Brain microvascular endothelial cell (primary cell): ENCODE data around the gene PLEK2.

Experiments
- DNase-seq: peaks from one replicate; pipeline ENCODE4 v3.0.0-alpha.2; 2020
- H3K27ac ChIP-seq: fragments of 250-450 bp; sonication (Bioruptor Pico); 2 replicates; pipeline ENCODE4 v1.5.1; 2020; ENCODE audit warnings: mild to moderate bottlenecking, moderate library complexity
- H3K27me3 ChIP-seq: fragments of 250-450 bp; sonication (Bioruptor Pico); replicated peaks from 2 replicates; pipeline ENCODE4 v1.5.1; 2020; ENCODE audit warnings: mild to moderate bottlenecking
- H3K36me3 ChIP-seq: fragments of 250-450 bp; sonication (Bioruptor Pico); replicated peaks from 2 replicates; pipeline ENCODE4 v1.5.1; 2020; ENCODE audit warnings: mild to moderate bottlenecking
- H3K4me3 ChIP-seq: 2 replicates; pipeline ENCODE4 v1.5.1; 2011; ENCODE audit warnings: low read depth, mild to moderate bottlenecking, control low read depth, low read length, moderate library complexity
- CTCF ChIP-seq: IDR thresholded peaks from 2 replicates; pipeline ENCODE4 v1.5.1; 2011; ENCODE audit warnings: low read depth, mild to moderate bottlenecking, moderate library complexity, low read length, control low read depth, inconsistent platforms; ENCODE audit errors: missing control alignments
- in situ Hi-C: cut with HindIII; loops from 2 replicates; pipeline ENCODE4 v1.10.0; 2017; ENCODE audit warnings: low sequenced_read_pairs, low pct_ligation_motif_present

The PLEK2 gene

GRCh38 chr14:67426983-67427606 is 15.1 kb upstream of the PLEK2 start:
- Histone ChIP-seq H3K27me3 (no peaks in the 10 kb centered on the region), H3K4me3 (no peak overlapping the region), H3K27ac (no peak overlapping the region), H3K36me3 (no peaks in the 10 kb centered on the region)
- DNase-seq = peak; percentile 54
- in situ Hi-C loops = no loop called here
- TF ChIP-seq CTCF = peak; percentile 87

- DNase-seq = no peak
- H3K27ac ChIP-seq = no peak overlapping the region
- no peak for TF ChIP-seq CTCF
- no peak overlapping the region for H3K4me3 ChIP-seq
- H3K27me3 ChIP-seq = no peaks in the 10 kb centered on the region
- H3K36me3 ChIP-seq = no peaks in the 10 kb centered on the region
- in situ Hi-C loops = no loop called here
Observed at GRCh38 chr14:67426161-67426560, 14.2 kb upstream of the PLEK2 start.

- TF ChIP-seq CTCF = no peak
- in situ Hi-C loops = no loop called here
- no peaks in the 10 kb centered on the region for H3K36me3 ChIP-seq
- no peak overlapping the region for H3K4me3 ChIP-seq
- H3K27ac ChIP-seq = no peak overlapping the region
- no peak for DNase-seq
- H3K27me3 ChIP-seq = no peaks in the 10 kb centered on the region
Observed at GRCh38 chr14:67425608-67426007, 13.6 kb upstream of the PLEK2 start.

GRCh38 chr14:67424539-67424938 is 12.6 kb upstream of the PLEK2 start:
- H3K27ac ChIP-seq = no peak overlapping the region
- H3K27me3 ChIP-seq = no peaks in the 10 kb centered on the region
- no peak for TF ChIP-seq CTCF
- no peaks in the 10 kb centered on the region for H3K36me3 ChIP-seq
- no peak for DNase-seq
- no peak overlapping the region for H3K4me3 ChIP-seq
- in situ Hi-C loops = no loop called here

GRCh38 chr14:67423424-67423823 is 11.5 kb upstream of the PLEK2 start:
- no peaks in the 10 kb centered on the region for H3K27me3 ChIP-seq
- no peak overlapping the region for H3K27ac ChIP-seq
- in situ Hi-C loops = no loop called here
- H3K36me3 ChIP-seq = no peaks in the 10 kb centered on the region
- TF ChIP-seq CTCF = no peak
- no peak for DNase-seq
- no peak overlapping the region for H3K4me3 ChIP-seq
